HG02852 (cell line): ENCODE data around the gene MDFIC.
"Not testable (repeated sequence)": the region's sequence is repeated elsewhere in the genome, so short reads cannot be mapped to it uniquely, and the experiment has no call there.

Source experiments
- ATAC-seq: cut with Tn5 transposase; IDR thresholded peaks from one replicate; pipeline ENCODE4 v1.9.1; 2021; ENCODE audit warnings: mild to moderate bottlenecking, moderate library complexity; ENCODE audit not compliant: unreplicated experiment

MDFIC gene, protein sequence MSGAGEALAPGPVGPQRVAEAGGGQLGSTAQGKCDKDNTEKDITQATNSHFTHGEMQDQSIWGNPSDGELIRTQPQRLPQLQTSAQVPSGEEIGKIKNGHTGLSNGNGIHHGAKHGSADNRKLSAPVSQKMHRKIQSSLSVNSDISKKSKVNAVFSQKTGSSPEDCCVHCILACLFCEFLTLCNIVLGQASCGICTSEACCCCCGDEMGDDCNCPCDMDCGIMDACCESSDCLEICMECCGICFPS

DNA sequence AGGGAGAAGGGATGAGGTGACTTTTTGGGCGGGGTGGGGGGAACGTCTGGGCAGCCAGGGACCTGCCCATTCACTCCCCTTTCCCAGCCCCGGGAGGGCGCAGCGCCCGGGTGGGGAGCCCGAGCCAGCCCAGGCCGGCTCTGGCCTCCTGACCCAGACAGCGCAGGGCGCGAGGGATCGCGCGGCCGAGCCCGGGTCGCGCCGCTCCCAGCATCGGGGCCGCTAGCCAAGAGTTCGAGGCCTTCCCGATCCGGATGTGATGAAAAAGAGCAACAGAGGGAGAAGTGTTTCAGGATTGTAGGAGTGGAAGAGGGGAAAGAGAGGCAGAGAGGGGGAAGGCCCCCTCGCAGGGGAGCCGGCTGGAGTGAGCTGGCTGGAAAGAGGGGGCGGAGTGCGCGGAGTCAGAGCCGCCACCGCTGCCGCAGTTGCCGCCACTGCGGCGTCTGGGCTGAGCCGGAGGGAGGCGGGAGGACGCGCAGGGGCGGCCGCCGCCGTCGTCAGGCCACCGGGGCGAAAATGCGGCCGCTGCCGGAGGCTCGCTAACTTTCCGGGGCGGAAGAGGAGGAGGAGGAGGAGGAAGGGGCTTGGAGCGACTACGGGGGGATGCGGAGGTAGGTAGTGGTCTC lies at the start of gene MDFIC:
TSS of gene MDFIC (plus strand) at position 69 of the 626 bp plus-strand sequence. CDS start 940 bp downstream, outside the sequence.
- peak; percentile 38 for ATAC-seq

DNA sequence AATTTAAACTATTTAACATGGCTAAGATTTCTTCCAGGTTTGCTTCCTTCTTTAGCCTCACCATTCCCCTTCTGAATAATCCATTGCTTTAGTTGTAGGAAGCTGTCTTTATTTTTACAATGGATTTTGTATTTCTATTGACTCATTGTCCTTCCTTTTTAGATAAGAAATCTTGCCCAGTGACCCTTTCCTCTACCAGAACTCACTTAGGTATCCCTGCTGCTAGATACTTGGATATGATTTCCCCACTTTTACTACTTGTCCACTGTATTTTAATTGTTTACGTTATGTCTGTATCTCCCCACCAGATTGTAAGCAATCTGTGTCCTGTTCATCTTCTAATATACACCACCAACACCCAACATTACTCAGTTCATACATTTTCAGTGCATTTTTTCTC lies 47.7 kb upstream of the MDFIC start:
- no peak for ATAC-seq

DNA sequence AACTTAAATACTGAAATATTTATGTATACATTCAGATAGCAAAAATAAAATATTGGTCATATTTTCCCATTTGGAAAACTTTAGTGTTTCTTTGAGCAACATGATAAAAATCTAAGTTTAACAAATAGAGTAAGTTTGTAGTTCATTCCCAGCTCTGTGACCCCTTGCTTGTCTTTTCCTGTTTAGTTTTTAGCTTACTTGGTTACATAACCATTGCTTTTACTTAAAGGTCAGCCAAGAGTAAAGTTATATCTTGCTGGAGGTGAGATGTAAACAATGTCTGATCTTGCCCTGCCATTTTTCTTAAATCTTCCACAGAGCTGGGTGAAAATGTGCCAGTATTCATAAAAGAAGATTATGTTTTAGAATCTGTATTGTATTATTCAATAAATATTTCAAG lies 46.7 kb upstream of the MDFIC start:
- ATAC-seq = no peak

- no peak for ATAC-seq
Observed at GRCh38 chr7:114879554-114879953, 42.3 kb upstream of the MDFIC start.

DNA sequence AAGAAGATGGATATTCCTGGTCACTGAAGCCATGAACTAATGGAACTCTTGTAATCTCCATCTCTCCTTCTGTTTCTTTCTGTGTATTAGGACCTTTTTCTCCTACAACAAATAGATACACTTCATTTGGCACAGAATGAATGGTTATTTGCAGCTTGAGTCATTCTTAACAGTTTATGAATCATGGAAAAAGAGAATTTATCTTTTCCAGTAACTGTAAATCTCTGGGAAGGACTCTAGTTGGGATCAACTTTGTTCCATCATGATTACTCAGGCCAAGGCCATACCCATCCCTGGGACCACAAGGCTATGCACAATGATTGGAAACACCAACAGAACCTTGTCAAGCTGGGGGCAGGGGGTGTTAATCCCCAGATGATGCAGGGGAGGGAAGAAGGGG lies 36.1 kb upstream of the MDFIC start:
- peak; percentile 11 for ATAC-seq

DNA sequence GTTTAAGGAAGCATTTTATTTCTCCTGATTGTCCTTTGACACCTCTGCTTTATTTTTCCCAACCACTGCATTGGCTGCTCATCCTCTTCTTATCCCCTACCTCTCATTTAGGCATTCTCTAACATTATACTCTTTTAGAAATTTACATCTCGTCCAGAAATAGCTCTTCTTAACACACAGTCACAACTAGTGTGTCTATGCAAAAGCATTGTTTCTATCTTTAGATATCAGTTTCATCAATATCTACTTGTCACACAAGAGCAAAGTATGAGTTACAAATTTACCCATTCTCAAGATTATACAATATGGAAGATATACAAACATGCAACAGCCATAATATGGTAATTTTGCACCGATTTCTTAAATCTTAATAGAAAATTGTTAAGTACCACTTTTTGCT lies 35.7 kb upstream of the MDFIC start:
- ATAC-seq = peak; percentile 49

DNA sequence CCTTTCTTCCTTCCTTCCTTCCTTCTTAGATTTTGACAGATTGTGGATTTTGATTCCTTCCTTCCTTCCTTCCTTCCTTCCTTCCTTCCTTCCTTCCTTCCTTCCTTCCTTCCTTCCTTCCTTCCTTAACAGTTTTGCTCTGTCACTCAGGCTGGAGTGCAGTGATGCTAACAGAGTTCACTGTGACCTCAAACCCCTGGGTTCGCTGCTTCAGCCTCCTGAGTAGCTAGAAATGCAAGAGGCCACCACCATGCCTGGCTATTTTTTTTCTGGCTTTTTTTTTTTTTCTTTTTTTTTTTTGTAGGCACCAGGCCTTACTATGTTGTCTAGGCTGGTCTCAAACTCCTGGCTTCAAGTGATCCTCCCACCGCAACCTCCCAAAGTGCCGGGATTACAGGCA lies 32.8 kb upstream of the MDFIC start:
- ATAC-seq = not testable (repeated sequence)

- peak; percentile 72 for ATAC-seq
Observed at GRCh38 chr7:114889646-114890285, 32.1 kb upstream of the MDFIC start.

DNA sequence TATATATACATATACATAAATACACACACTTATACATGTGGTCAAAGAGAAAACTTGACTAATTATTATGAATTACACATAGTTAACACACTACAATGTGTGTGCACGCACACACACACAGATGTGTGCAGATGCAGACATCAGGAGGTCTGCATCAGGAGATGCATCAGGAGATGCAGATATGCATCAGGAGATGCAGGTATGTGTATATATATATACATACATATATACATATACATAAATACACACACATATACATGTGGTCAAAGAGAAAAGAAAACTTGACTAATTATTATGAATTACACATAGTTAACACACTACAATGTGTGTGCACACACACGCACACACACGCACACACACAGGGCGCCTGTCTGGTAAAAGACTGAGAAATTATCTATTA lies 31.3 kb upstream of the MDFIC start:
- no peak for ATAC-seq

- ATAC-seq = no peak
Observed at GRCh38 chr7:114900127-114900526, 21.8 kb upstream of the MDFIC start.

DNA sequence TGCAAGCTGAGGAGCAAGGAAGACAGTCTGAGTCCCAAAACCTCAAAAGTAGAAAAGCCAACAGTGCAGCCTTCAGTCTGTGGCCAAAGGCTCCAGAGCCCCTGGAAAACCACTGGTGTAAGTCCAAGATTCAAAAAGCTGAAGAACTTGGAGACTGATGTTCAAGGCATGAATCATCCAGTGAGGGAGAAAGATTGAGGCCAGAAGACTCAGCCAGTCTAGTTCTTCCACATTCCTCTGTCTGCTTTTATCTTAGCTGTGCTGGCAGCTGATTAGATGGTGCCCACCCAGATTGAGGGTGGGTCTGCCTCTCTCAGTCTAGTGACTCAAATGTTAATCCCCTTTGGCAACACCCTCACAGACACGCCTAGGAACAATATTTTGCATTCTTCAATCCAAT lies 20.1 kb upstream of the MDFIC start:
- no peak for ATAC-seq

DNA sequence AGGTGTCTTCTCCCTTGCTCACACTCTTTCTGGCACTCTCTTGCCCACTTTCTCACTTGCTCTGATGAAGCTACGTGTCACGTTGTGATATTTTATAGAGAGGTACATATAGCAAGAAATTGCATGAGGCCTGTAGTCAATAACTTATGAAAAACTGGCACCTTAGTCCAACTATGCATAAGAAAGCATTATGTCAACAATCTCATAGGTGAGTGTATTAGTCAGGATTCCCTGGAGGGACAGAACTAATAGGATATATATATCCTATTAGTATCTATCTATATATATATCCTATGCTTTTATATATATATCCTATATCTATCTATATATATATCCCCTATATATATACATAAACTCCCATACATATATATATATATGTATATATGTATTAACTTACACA lies 18.8 kb upstream of the MDFIC start:
- ATAC-seq = no peak

GRCh38 chr7:114910787-114911186 lies 11.1 kb upstream of the MDFIC start:
- ATAC-seq = no peak

DNA sequence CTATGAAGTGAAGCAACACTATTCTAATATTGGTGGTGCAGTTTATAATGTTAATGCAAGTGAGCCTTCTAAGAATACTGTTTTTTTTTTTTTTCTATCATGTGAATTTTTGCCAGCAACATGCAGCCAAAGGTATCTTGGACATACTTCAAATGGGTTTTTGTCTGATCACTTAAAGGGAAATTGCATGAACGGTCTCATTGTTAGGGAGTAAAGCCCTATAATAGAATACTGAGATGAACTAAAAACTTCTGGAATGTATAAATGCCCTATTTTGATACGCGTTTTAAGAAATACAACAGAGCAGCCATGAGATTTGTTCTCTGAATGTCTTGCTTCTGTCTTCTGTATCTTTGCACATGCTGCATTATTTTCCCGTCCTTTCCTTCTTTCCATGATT lies 10.5 kb upstream of the MDFIC start:
- no peak for ATAC-seq

DNA sequence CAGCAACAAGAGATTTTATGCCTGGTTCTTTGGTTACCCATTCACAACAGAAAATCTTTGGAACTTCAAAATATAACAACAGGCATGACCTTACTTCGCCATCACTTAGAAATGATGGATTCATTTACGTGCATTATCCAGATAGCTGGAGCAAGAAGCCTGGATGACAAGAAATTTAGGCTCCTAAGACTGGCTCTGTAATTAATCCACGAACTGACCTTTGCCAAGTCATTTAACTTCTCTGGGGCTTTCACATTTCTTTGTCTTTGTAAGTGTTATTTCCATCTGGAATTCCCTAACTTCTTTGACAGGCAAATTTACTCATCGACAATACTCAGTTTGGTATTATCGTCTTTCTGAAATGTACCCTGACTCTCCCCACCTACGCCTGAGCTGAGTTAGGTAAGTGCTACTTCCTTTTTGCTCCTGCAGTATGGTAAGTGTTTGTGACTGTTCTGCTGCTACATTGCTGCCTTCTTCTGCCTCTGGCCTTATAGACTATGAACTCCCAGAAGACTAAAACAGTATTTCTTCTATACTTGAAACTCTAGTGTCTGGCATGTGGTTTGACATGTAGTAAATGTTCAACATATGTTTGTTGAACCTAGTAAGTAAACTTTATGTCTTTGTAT lies 5.5 kb upstream of the MDFIC start:
- peak; percentile 87 for ATAC-seq

DNA sequence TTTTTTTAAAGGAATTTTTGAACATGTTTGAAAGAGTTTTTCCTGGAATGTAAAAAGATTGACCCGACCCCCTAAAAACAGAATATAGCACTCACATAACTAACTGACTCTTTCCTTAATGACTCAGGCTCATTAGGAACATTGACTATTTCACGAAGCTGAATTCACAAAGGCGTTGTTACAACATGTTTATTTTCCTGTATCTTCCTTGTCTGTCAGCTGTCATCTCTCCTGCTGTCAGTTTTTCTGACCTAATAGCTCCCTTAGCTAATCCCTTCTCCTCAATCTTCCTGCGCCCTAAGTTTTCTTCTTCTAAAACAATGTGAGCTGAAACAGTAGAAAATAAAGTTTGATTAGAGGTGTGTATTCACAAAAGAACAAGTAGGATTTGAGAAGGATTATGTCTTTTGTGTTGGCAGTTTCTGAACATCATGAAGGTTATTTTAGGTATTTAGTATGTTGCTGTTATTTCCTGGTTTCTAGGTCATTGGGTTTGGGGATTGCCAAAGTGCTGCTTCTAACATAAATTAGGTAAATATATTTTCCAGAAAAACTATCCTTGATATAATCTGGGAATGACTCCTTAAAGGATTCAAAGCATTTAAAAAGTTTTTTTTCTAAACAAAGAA lies 4.6 kb upstream of the MDFIC start:
- no peak for ATAC-seq

GRCh38 chr7:114919587-114919986 lies 2.3 kb upstream of the MDFIC start:
- no peak for ATAC-seq

- no peak for ATAC-seq
Observed at GRCh38 chr7:114921631-114922025, 266 bp upstream of the MDFIC start.

DNA sequence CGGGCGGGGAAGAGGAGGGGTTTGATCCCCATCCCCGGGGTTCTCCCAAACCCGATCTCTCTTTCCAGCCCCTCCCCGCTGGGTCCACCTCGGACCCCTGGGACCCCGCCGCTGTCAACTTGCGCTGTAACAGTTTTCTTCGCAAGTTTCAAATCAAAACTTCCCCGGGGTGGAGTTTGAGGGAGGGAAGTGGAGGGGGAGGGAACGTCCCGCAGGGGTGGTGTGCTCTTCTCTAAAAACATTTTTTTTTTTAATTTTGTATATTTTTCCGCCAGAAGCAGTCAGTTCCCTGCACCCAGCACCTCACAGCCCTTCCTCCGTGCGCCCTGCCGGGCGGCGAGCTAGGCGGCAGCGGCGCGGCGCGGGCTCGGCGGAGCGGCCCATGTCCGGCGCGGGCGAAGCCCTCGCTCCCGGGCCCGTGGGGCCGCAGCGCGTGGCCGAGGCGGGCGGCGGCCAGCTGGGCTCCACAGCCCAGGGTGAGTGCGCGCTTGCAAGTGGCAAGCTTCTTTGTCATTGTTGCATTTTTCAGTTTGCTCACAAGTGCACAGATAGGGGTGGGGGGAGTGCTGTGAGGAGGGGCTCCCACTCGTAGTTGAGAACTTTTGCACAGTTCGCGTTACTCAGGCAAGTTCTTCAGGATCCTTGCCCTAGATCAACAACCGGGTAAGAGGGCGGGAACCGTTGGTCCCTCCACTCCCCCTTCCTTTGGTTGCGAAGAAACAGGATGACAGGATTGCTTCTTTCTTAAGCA lies 933 bp downstream of the MDFIC start:
- peak; percentile 39 for ATAC-seq

- ATAC-seq = no peak
Observed at GRCh38 chr7:114923403-114923713, 1.5 kb downstream of the MDFIC start.
